ENCODE results near the gene SMC1A. TPM values are rescaled to one million over a fixed set of nuclear protein-coding genes. Genes with fewer than 3 reads are reported as not detected.
"Not testable (repeated sequence)": the region's sequence is repeated elsewhere in the genome, so short reads cannot be mapped to it uniquely, and the experiment has no call there.

SMC1A gene
- total and polyA plus RNA-seq, 10 of the 15 experiments (the other 5 are each of a cell fraction or from before 2014, with no cell fraction given) = 25.6 to 158 (median 78.0) TPM

- WGBS (ENCODE audit: insufficient coverage, insufficient replicate concordance, low lambda C conversion rate, missing lambda C conversion rate) = 91% methylated on average over 3 of the region's 3 CpGs
- H3K27ac ChIP-seq (ENCODE audit: control insufficient read depth, insufficient read depth); H4K20me1 ChIP-seq (ENCODE audit: control insufficient read depth, insufficient read depth); H3K4me1 ChIP-seq (ENCODE audit: control insufficient read depth, insufficient read depth, low read length); H2AFZ ChIP-seq (ENCODE audit: control insufficient read depth, low read depth, low read length); H3K27me3 ChIP-seq (replicated peaks in 1 of 2; ENCODE audit: control insufficient read depth in 2 of 2, insufficient read depth in 2 of 2, low read length in 1 of 2); H3K9ac ChIP-seq (ENCODE audit: control insufficient read depth, insufficient read depth, low read length); POLR2A ChIA-PET; DNase-seq (ENCODE audit: low read depth, low spot score); FAIRE-seq; RAD21 ChIA-PET (ENCODE audit: unreplicated experiment); H3K9me3 ChIP-seq (replicated peaks; ENCODE audit: control insufficient read depth, insufficient read depth, low read length); in situ Hi-C loops (cut with MboI); ATAC-seq; H3K36me3 ChIP-seq (ENCODE audit: control insufficient read depth in 2 of 2, insufficient read depth in 2 of 2, low read length in 1 of 2); BruUV-seq (replicated peaks): not testable (repeated sequence)
- peak overlapping the region; percentile 100 for H3K4me2 ChIP-seq (ENCODE audit: control insufficient read depth, insufficient read depth)
- ChIA-PET SMC1A (ENCODE audit: uncharacterized antibody, unreplicated experiment) (interaction anchor here (0.7 to 0.8 kb wide), 2 partner anchors 103 to 347 kb away, joined by 3 to 4 read pairs; no protein-coding TSS in a partner anchor), CTCF (interaction anchor here (1.5 to 7.5 kb wide), 2 partner anchors 16 to 26 kb away, joined by 4 to 48 read pairs; partner anchors contain the start of gene HSD17B10)
- peak overlapping the region; percentile 80; the same call in 1 of the 2 replicates for H3K4me3 ChIP-seq
- intact Hi-C loops (cut with micrococcal nuclease; ENCODE audit: unreplicated experiment) = loop anchor here (5.0 kb wide), 1 partner anchor 198 kb away; no protein-coding TSS in a partner anchor
- peaks cover 52% of the 10 kb centered on the region for H3K79me2 ChIP-seq (ENCODE audit: control insufficient read depth, insufficient read depth, low read length)
Measured at GRCh38 chrX:53420351-53420750, 2.1 kb downstream of the SMC1A start.

- H3K4me1 ChIP-seq (ENCODE audit: control insufficient read depth, insufficient read depth, low read length) = no peaks in the 10 kb centered on the region
- no peaks in the 10 kb centered on the region for H3K27me3 ChIP-seq (replicated peaks in 1 of 2; ENCODE audit: control insufficient read depth in 2 of 2, insufficient read depth in 2 of 2, low read length in 1 of 2)
- H3K4me3 ChIP-seq = no peak overlapping the region
- no peak overlapping the region for H3K4me2 ChIP-seq (ENCODE audit: control insufficient read depth, insufficient read depth)
- CTCF ChIA-PET = no interaction called here
- WGBS (ENCODE audit: insufficient coverage, insufficient replicate concordance, low lambda C conversion rate, missing lambda C conversion rate) = 92% methylated on average over 2 of the region's 2 CpGs
- RAD21 ChIA-PET (ENCODE audit: unreplicated experiment) = no interaction called here
- H3K27ac ChIP-seq (ENCODE audit: control insufficient read depth, insufficient read depth) = no peak overlapping the region
- intact Hi-C loops (cut with micrococcal nuclease; ENCODE audit: unreplicated experiment) = no loop called here
- SMC1A ChIA-PET (ENCODE audit: uncharacterized antibody, unreplicated experiment) = interaction anchor here (0.5 to 2.5 kb wide), 3 partner anchors 10 to 317 kb away, joined by 3 to 8 read pairs (median 3); partner anchors contain the start of genes RIBC1 and SMC1A
- no peaks in the 10 kb centered on the region for H4K20me1 ChIP-seq (ENCODE audit: control insufficient read depth, insufficient read depth)
- BruUV-seq (replicated peaks) = no TSS peak
- H3K9ac ChIP-seq (ENCODE audit: control insufficient read depth, insufficient read depth, low read length) = no peak overlapping the region
- POLR2A ChIA-PET = interaction anchor here (1.4 kb wide), 1 partner anchor 14 kb away, joined by 3 read pairs; no protein-coding TSS in a partner anchor
- peaks cover 8% of the 10 kb centered on the region for H3K79me2 ChIP-seq (ENCODE audit: control insufficient read depth, insufficient read depth, low read length)
- ATAC-seq (no peak), DNase-seq (ENCODE audit: low read depth, low spot score) (no peak), FAIRE-seq (no peak)
- H3K9me3 ChIP-seq (replicated peaks; ENCODE audit: control insufficient read depth, insufficient read depth, low read length) = no peaks in the 10 kb centered on the region
- in situ Hi-C loops (cut with MboI) = no loop called here
- peaks cover 33 to 42% of the 10 kb centered on the region in 2 experiments for H3K36me3 ChIP-seq (ENCODE audit: control insufficient read depth in 2 of 2, insufficient read depth in 2 of 2, low read length in 1 of 2)
- no peak overlapping the region for H2AFZ ChIP-seq (ENCODE audit: control insufficient read depth, low read depth, low read length)
- TF ChIP-seq RAD21 (IDR thresholded peaks at IDR 0.05; ENCODE audit: insufficient read depth, low read depth, low read length) = no peak
- TF ChIP-seq BACH1 (IDR thresholded peaks at IDR 0.05; ENCODE audit: borderline replicate concordance) = no peak
- no peak for TF ChIP-seq YY1 (IDR thresholded peaks at IDR 0.05; ENCODE audit: low read depth, low read length)
- no peak for TF ChIP-seq ZNF207 (IDR thresholded peaks at IDR 0.05; ENCODE audit: borderline replicate concordance)
- TF ChIP-seq TAF1 (IDR thresholded peaks at IDR 0.05; ENCODE audit: borderline replicate concordance, low read depth, low read length) = no peak
- no peak for TF ChIP-seq NR2C1 (IDR thresholded peaks at IDR 0.05)
- no peak for TF ChIP-seq EGR1 (IDR thresholded peaks at IDR 0.05; ENCODE audit: borderline replicate concordance in 1 of 2, low read depth in 2 of 2, low read length in 2 of 2)
- TF ChIP-seq NFIC (IDR thresholded peaks at IDR 0.05; ENCODE audit: low read depth, low read length) = no peak
- TF ChIP-seq ZNF592 (IDR thresholded peaks at IDR 0.05) = no peak
- no peak for TF ChIP-seq MTA3 (IDR thresholded peaks at IDR 0.05; ENCODE audit: borderline replicate concordance, low read length)
- no peak for TF ChIP-seq MAX (IDR thresholded peaks at IDR 0.05; ENCODE audit: low read depth, low read length)
- TF ChIP-seq CREB1 (IDR thresholded peaks at IDR 0.05; ENCODE audit: low read depth) = no peak
- TF ChIP-seq ESRRA (IDR thresholded peaks at IDR 0.05; ENCODE audit: low read length) = no peak
Measured at GRCh38 chrX:53412446-53412845, 10.0 kb downstream of the SMC1A start.
